Right lobe of liver (tissue), 6 donors: ENCODE measurements around the gene OOSP4A. TPM values are rescaled to one million over a fixed set of nuclear protein-coding genes. Genes with fewer than 3 reads are reported as not detected.
"Not testable (repeated sequence)": the region's sequence is repeated elsewhere in the genome, so short reads cannot be mapped to it uniquely, and the experiment has no call there.

Experiments used
- ATAC-seq, 4 donors: fragments of 200-7000 bp; cut with Tn5 transposase; one replicate each; pipeline ENCODE4 v1.9.1; 2020; ENCODE audit warnings: mild to moderate bottlenecking in 4 of 4, moderate library complexity in 4 of 4
- DNase-seq, 3 donors: peaks; one replicate each; pipeline ENCODE4 v3.0.0-alpha.2; 2020
- H3K27ac ChIP-seq, 3 donors: fragments of 200-600 bp; one replicate each; pipeline ENCODE4 v1.8.0; 2022
- H3K27me3 ChIP-seq, 2 donors: fragments of 200-600 bp; one replicate each; pipeline ENCODE4 v1.8.0; 2022
- H3K36me3 ChIP-seq, 4 donors: fragments of 200-600 bp; sonication (generic) in 1 of 4; one replicate each; pipeline versions ENCODE4 v1.5.1 to v1.8.0; 2017 to 2022; ENCODE audit warnings: control low read depth in 1 of 4
- H3K4me1 ChIP-seq, 4 donors: fragments of 200-600 bp; sonication (generic) in 1 of 4; one replicate each; pipeline versions ENCODE4 v1.5.1 to v1.8.0; 2017 to 2022; ENCODE audit warnings: control low read depth in 1 of 4
- H3K4me3 ChIP-seq, 3 donors: fragments of 200-600 bp; one replicate each; pipeline ENCODE4 v1.8.0; 2022
- H3K9me3 ChIP-seq, 4 donors: fragments of 200-600 bp; sonication (generic) in 1 of 4; one replicate each; pipeline versions ENCODE4 v1.5.1 to v1.8.0; 2017 to 2022; ENCODE audit warnings: control low read depth in 1 of 4
- POLR2A ChIP-seq: fragments of 450-650 bp; IDR thresholded peaks from one replicate; pipeline ENCODE4 v1.6.1; 2017; ENCODE audit warnings: antibody characterized with exemption, mild to moderate bottlenecking
- whole genome bisulfite sequencing: methylation state at CpG from one replicate; pipeline ENCODE4 v1.1.6; 2018; ENCODE audit warnings: low coverage, low lambda C conversion rate; ENCODE audit not compliant: insufficient coverage; ENCODE audit errors: missing lambda C conversion rate; 5-methylcytosine and 5-hydroxymethylcytosine counted together
- intact Hi-C, 2 donors: fragments of 100-400 bp; cut with DNase I; formaldehyde crosslinking; loops; one replicate each; pipeline versions ENCODE4 v1.11.2 to v1.14.1; 2022
- total RNA-seq, 6 experiments: library from RNA; depleted of rRNA in 2 of 6; stranded (reverse); fragments of >200 nt in 2 of 6; fragmentation: NEBNext Ultra II Directional in 3 of 6; extraction: Animal tissue kit (Norgen Biotek cat#: 25700) in 3 of 6; gene quantifications; one replicate each; pipeline versions ENCODE4 v1.1.0 to v1.2.4, GENCODE V29; 2016 to 2023
- TF ChIP-seq, protein P1 (sequence below), 4 donors: fragments of 200-600 bp in 3 of 4; fragments of 450-650 bp in 1 of 4; IDR thresholded peaks; one replicate each; pipeline versions ENCODE4 v1.5.1 to v1.8.0; 2016 to 2022; ENCODE audit warnings: antibody characterized with exemption in 4 of 4, mild to moderate bottlenecking in 2 of 4
- donor health status: DM: no; HTN: yes; CAD: no.
- donor health status: DM: no; HTN: no; CAD: no.
- donor health status: DM: no; HTN: no; CAD: no.
- donor health status: DM: no; HTN: yes; CAD: no.
- donor health status: DM: no; HTN: yes; CAD: no.

OOSP4A gene
- total RNA-seq, 6 experiments from 2014 or later = not detected

DNA sequence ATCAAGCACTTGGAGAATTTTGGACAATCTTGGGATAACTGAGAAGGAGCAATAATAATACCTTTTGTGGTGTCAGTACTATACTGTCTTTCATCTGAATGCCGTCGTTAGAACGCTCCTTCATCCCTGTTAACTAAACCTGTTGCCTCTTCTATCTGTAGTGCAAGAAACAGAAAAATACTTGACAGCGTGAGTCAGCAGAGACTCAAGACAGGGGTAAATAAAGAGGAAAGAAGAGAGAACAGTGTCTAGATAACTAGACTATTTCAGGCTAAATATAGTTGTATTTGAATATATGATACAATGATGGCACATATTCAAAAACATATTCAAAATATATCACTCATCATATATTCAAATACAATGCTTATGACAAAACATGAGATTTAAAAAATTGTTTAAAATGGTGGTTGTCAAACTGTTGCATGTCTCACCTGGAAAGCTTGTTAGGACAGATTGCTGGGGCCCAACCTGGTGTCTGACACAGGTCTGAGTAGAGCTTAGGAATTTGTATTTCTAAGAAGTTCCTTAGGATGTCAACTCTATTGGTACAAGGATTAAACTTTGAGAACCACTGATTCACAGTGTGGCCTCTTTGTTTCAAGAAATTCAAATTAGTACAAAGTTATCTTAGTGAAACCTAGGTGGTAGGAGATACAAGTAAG lies 17.4 kb downstream of the OOSP4A start:
- DNase-seq (no peak), ATAC-seq (no peak)
- WGBS = 75% methylated on average over 4 of the region's 4 CpGs
- H3K36me3 ChIP-seq = no peaks in the 10 kb centered on the region
- no peaks in the 10 kb centered on the region for H3K9me3 ChIP-seq
- H3K4me3 ChIP-seq = no peak overlapping the region
- intact Hi-C loops = no loop called here
- H3K27me3 ChIP-seq = no peaks in the 10 kb centered on the region
- no peak overlapping the region for H3K27ac ChIP-seq
- no peaks in the 10 kb centered on the region for H3K4me1 ChIP-seq
- no peak for TF ChIP-seq POLR2A
- TF ChIP-seq, protein P1, sequence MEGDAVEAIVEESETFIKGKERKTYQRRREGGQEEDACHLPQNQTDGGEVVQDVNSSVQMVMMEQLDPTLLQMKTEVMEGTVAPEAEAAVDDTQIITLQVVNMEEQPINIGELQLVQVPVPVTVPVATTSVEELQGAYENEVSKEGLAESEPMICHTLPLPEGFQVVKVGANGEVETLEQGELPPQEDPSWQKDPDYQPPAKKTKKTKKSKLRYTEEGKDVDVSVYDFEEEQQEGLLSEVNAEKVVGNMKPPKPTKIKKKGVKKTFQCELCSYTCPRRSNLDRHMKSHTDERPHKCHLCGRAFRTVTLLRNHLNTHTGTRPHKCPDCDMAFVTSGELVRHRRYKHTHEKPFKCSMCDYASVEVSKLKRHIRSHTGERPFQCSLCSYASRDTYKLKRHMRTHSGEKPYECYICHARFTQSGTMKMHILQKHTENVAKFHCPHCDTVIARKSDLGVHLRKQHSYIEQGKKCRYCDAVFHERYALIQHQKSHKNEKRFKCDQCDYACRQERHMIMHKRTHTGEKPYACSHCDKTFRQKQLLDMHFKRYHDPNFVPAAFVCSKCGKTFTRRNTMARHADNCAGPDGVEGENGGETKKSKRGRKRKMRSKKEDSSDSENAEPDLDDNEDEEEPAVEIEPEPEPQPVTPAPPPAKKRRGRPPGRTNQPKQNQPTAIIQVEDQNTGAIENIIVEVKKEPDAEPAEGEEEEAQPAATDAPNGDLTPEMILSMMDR (IDR thresholded peaks at IDR 0.05) = no peak

DNA sequence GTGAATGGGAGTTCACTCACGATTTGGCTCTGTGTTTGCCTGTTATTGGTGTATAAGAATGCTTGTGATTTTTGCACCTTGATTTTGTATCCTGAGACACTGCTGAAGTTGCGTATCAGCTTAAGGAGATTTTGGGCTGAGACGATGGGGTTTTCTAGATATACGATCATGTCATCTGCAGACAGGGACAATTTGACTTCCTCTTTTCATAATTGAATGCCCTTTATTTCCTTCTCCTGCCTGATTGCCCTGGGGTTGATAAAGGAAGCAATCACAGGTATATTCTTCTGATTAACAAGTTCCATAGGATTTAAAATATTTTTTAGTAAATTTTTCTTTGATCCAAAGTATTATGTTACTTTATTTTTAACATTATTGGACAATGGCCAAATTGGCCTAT lies 18.2 kb downstream of the OOSP4A start:
- intact Hi-C loops, H3K9me3 ChIP-seq, ATAC-seq, H3K4me3 ChIP-seq, H3K4me1 ChIP-seq, DNase-seq, H3K27me3 ChIP-seq, H3K36me3 ChIP-seq, H3K27ac ChIP-seq: not testable (repeated sequence)
- 39% methylated on average over 4 of the region's 4 CpGs for whole genome bisulfite sequencing

DNA sequence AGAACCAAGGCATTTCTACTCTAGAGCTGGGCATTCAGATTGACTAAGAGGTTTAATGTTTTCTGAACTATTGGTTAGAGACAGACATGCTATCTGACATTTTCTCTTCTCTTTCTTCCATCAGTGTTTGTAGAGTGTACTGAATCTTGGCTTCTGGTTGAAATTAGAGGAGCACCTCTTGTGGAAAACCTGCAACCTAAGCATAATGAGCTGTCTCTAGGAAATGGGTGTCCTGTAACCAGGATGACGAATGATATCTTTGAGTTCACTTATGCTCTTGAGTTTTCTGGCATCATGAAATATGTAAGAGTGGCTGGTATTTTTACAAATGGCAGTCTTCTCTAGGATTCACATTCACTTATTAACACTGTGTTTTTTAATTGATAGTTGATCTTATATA lies 19.4 kb downstream of the OOSP4A start:
- TF ChIP-seq, protein P1 (IDR thresholded peaks at IDR 0.05) = no peak
- no peak for TF ChIP-seq POLR2A
- H3K27ac ChIP-seq = no peak overlapping the region
- ATAC-seq (no peak), DNase-seq (no peak)
- no peak overlapping the region for H3K4me3 ChIP-seq
- 71% methylated on average over 1 of the region's 1 CpG for WGBS
- intact Hi-C loops = no loop called here
- H3K4me1 ChIP-seq = no peaks in the 10 kb centered on the region
- H3K36me3 ChIP-seq = no peaks in the 10 kb centered on the region
- H3K27me3 ChIP-seq = no peaks in the 10 kb centered on the region
- no peaks in the 10 kb centered on the region for H3K9me3 ChIP-seq

DNA sequence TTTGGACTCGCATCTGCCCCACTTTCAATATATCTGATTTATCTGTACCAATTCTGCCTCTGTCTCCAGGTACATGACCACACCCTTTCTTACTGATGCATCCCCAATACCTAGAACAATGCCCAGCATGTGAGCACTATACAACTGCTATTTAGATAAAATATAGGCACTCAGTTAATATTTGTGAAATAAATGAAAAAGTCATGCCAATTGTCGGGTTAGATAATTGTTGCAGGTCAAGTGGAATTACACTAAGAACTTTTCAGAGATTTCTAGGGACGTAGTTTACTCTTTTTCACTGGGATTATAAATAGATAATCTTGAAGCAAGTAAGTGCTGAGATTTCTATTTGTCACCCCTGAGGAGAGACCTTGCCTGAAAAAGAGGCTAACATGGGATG lies 20.5 kb downstream of the OOSP4A start:
- Histone ChIP-seq H3K9me3 (no peaks in the 10 kb centered on the region), H3K4me1 (no peaks in the 10 kb centered on the region), H3K27me3 (no peaks in the 10 kb centered on the region), H3K27ac (no peak overlapping the region), H3K4me3 (no peak overlapping the region), H3K36me3 (no peaks in the 10 kb centered on the region)
- TF ChIP-seq, protein P1 (IDR thresholded peaks at IDR 0.05) = no peak
- no peak for TF ChIP-seq POLR2A
- WGBS = 78% methylated on average over 3 of the region's 3 CpGs
- no peak for ATAC-seq
- intact Hi-C loops = no loop called here
- no peak for DNase-seq

DNA sequence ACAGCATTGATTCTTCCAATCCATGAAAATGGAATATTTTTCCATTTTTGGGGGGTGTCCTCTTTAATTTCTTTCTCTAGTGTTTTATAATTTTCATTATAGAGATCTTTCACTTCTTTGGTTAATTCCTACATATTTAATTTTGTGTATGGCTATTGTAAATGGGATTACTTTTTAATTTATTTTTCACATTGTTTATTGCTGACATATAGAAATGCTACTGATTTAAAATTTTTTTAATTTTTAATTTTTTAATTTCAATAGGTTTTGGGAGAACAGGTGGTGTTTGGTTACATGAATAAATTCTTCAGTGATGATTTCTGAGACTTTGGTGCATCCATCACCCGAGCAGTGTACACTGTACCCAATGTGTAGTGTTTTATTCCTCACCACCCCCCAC lies 26.6 kb downstream of the OOSP4A start:
- intact Hi-C loops = no loop called here
- no peaks in the 10 kb centered on the region for H3K36me3 ChIP-seq
- DNase-seq (no peak), ATAC-seq (no peak)
- no peaks in the 10 kb centered on the region for H3K9me3 ChIP-seq
- no peaks in the 10 kb centered on the region for H3K27me3 ChIP-seq
- WGBS = 38% methylated on average over 1 of the region's 1 CpG
- H3K4me3 ChIP-seq = no peak overlapping the region
- TF ChIP-seq, protein P1 (IDR thresholded peaks at IDR 0.05) = no peak
- TF ChIP-seq POLR2A = no peak
- H3K27ac ChIP-seq = no peak overlapping the region
- H3K4me1 ChIP-seq = no peaks in the 10 kb centered on the region
